GM19452 (cell line): ENCODE data around the gene CNKSR1.

Source experiments
- ATAC-seq: cut with Tn5 transposase; IDR thresholded peaks from one replicate; pipeline ENCODE4 v1.9.1; 2021; ENCODE audit not compliant: unreplicated experiment

CNKSR1 gene

DNA sequence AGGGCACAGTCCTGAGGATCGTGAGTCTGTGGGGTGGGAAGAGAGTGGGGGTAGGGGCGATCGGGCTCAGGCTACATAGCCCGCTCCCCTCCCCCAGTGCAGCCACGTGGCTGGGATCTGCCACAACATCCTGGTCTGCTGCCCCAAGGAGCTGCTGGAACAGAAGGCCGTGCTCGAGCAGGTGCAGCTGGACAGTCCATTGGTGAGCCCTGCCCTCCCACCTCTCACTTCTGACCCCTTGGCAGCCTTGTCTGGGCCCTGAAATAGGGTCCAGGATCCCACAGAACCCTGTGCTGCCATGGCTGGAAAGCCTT is 5.0 kb downstream of the CNKSR1 start:
- no peak for ATAC-seq

DNA sequence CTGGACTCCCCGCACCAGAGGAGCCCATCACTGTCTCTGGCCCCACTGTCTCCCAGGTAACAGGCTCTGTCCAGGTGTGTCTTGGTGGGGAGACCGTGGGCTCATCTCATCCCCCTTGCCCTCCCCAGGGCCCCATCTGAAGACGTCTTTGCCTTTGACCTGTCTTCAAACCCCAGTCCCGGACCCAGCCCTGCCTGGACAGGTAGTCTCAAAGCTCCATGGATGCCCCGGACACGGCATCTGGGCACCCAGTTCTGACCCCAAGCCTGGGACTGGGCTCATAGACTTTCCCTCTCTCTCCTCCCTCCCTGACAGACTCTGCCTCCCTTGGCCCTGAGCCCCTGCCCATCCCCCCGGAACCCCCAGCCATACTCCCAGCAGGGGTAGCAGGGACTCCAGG is 6.8 kb downstream of the CNKSR1 start:
- no peak for ATAC-seq

DNA sequence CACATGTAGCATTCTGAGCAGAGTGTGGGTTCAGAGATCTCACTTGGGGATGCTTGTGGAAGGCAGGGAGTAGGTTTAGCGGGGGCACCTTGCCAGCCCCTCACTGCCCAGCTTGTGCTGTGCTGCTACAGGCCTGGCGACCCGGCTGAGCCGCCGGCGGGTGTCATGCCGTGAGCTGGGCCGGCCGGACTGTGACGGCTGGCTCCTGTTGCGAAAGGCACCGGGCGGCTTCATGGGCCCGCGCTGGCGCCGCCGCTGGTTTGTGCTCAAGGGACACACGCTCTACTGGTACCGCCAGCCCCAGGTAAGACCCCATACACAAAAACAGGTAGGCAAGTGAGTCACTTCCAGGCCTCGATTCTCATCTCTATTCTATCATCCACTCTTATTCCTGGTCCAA is 7.6 kb downstream of the CNKSR1 start:
- no peak for ATAC-seq

DNA sequence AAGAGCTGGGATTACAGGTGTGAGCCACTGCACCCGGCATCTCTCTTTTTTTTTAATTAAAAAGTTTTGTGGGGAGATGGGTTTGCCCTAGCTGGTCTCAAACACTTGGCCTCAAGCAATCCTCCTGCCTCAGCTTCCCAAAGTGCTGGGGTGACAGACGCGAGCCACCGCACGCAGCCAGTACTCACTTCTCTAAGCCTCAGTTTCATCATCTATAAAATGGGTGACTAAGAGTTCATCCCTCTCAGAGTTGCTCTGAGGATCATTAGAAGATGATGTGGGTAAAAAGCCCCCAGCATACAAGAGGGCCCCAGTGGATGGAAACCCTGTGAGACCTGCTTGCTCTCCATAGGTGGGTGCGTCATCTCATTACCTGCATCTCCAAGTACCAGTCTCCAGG is 10.6 kb downstream of the CNKSR1 start:
- no peak for ATAC-seq

DNA sequence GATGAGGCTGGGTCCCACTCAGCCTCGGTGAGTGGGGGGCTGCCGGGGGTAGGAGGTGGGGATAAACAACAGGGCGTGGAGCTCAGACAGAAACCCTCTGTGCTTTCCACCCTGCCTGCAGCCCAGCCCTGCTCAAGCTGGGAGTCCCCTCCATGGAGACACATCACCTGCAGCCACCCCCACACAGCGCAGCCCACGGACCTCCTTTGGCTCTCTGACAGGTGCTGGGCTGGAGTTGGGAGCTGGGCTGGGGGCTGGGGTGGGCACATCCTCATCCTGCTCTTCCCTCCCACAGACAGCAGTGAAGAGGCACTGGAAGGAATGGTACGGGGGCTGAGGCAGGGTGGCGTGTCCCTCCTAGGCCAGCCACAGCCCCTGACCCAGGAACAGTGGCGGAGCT is 11.2 kb downstream of the CNKSR1 start:
- ATAC-seq = no peak

DNA sequence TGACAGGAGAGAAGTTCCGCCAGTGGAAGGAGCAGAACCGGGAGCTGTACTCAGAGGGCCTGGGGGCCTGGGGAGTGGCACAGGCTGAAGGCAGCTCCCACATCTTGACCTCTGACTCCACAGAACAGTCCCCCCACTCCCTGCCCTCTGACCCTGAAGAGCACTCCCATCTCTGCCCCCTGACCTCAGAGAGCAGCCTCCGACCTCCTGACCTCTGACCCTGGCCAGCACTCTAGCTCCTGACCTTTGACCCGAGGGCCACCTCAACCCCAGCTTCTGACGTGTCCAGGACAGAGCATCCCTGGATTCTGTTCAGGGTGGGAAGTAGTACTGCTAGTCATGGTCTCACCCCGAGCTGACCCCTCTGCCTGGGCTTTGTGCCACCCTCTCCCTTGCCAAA is 12.0 kb downstream of the CNKSR1 start:
- no peak for ATAC-seq

DNA sequence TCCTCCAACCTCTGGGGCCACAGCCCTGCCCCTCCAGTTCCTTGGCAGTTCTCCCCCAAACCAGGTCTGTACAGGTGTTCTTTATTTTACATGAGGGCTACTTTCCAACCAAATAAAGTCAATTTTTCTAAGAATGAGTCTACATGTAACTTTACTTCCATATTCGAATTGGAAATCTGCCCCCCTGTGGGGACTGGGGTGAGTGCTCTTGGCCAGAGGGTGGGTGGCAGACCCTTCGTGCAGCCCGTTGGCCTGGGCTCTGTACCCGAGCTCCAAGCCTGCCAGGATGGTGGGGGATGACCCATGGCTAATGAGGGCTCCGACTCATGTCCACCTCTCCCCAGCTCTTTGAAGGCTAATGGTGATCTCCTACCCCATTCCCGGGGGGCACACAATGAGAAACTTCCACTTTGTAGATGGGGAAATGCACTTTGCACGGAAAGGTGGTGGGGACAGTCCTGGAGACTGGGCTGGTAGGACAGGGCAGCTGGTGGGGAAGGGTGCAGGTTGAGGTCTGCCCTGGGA is 12.5 kb downstream of the CNKSR1 start:
- ATAC-seq = no peak

DNA sequence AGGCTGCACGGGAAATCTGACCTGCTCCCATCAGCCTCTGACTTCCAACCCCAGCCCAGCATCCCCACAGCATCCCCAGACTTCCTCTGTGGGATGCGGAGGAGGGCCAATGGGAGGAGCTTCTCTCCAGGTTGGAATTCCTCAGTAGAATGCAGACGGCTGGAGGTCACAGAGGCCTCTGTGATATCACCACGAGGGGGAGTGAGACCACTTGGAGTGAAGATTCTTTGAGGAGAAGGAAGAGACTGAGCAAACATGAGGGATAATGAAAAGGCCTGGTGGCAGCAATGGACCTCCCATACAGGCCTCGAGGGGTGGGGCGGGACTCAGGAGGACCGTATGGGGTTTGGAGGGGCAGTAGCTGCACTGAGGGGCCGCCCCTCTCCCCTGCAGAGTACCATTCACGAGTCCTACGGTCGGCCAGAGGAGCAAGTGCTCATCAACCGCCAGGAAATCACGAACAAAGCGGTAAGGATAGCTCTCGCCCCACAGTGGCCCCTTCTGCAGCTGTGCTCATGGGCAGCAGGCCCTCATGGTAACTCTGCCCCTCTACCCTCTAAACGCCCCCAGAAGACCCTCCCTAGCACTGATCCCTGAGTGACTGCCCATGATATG is 13.2 kb downstream of the CNKSR1 start, which contains the start of gene CATSPER4:
Gene CATSPER4 (plus strand): TSS at position 230 of the 615 bp plus-strand sequence. CDS start 26 bp downstream, at position 256.
- ATAC-seq = no peak

DNA sequence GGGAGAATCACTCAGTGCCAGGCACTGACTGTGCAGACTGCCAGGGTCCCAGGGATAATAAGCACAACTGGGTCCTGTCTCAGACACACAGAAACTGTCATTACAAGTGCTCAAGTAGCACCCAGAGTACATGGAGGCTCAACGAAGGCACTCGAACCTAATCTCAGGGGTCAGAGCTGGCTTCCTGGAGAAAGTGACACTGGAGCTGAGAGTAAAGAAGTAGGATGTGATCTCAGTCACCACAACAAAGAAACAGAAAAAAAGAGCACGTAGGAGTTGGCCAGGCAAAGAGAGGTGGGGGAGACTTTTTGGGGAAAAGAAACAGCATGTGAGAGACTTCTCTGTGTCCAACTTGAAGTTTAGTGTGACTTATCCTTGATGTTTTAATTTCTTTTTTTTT is 14.4 kb downstream of the CNKSR1 start:
- no peak for ATAC-seq

DNA sequence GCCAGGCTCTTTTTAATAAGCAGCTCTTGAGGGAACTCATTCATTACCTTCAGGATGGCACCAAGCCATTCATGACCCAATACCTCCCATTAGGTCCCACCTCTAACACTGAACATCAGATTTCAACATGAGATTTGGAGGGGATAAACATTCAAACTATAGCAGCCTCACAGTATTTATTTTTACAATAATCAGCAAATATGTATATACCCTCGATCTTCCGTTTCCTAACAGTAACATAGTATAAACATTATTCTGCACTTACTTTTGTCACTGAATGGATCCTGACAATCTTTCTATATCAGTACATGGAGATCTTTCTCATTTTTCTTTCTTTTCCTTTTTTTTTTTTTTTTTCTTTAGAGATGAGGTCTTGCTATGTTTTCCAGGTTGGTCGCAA is 18.5 kb downstream of the CNKSR1 start:
- no peak for ATAC-seq

DNA sequence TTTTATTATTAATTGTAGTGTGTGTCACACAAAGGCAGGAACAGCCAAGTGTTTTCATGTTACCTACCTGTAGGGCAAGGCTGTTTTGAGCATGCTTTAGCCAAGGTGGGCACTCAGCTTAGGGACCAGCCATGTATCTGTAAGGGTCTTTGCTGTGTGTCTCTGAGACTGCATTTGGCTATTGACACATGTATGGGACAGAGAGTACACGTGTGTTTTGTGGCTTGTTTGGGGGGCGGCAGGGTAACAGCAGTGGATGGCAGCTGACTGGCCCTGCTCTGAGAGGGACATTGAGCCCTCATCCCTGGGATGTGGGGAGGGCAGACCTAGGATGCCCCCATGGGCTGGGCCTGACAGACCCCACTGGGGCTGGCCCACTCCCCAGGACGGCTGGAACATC is 20.0 kb downstream of the CNKSR1 start:
- no peak for ATAC-seq

DNA sequence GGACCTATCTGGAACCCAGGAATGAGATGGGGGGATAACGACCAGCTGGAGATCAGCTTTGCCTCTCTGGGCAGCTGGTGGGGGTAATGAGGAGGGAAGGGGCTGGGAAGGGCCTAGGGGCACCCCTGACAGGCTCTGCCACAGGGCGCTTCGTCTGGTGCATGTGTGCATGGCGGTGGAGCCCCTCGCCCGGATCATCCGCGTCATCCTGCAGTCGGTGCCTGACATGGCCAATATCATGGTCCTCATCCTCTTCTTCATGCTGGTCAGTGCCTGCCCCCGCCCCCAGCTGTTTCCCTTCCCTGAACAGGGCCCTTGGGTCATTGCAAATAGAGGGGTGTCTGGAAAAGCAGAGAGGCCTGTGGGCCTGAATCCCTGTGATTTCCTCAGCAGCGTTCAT is 20.5 kb downstream of the CNKSR1 start:
- ATAC-seq = no peak

DNA sequence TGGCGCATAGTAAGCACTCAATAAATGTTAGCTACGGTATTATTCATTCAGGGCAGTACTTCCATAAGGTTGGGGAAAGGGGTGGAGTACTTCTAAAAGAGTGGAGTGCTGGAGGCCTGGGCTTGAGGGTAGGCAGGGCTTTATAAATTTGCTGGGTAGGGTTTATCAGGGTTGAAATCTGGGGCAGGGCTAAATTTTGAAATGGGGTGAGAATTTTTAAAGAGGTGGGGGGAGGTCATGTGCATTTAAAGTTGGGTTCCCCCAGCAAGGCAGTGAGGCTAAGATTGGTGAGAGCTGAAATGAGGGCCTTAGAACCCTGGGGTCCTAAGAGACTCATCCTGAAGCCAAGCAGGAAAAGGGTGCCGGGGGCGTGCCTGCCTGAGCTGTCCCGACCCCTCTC is 23.1 kb downstream of the CNKSR1 start:
- ATAC-seq = no peak

DNA sequence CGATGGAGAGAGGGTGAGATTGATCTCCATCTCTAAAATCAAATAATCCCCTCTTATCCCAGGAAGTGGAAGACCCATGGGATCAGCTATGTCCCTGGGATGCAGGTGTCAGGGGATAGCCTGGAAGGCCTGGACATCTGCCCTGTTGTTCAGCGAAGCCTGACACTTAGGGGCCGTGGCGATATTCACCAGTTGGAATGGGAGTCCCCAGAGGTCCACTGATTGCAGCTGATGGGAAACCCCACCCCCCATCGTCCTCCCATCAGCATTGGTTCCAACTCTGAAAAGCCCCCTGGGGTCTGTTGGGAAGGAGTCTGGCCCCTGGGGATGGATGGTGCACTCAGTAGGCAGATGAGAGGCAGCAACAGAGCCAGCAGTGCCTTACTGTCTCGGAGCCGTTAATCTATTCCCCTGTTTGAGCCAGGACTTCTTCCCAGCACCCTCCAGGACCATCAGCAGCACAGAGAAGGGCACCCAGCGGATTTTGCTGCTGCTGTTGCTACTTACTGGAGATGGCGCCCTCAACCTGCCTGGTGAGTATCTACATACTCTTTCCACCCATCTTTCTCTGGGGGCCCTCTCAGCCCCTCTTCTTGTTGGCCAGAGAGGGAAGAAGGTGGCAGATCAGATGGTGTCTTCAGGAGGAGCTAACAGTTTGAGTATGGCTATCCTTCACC is 26.5 kb downstream of the CNKSR1 start:
- ATAC-seq = no peak

DNA sequence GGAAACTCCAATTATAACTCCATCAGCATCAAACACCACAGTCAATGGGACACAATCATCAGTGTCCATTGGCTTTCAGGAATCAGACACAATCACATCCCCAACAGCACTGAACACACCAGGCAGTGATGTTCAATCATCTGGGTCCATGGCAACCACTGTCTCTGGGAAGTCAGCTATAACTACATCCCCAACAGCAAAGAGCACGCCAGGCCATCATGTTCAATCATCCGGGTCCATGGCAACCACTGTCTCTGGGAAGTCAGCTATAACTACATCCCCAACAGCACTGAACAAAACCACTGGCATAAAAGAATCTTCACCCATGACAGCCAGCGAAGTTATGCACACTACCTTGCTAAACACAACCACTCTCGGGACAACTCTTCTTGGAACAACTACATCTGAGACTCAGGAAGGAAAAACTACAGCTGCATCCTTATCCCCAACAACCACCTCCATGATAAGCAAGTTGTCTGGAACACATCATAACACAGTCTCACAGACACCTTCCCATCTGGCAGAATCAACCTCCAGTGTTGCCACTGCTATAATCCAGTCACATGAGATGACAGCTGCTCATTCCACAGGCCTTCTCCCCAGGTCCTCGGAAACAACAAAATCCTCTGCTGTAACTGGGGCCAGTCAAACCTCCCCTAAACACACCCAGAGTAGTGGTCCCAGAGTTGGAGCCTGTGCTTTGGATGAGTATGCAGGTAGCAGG is 33.0 kb downstream of the CNKSR1 start:
- ATAC-seq = no peak

DNA sequence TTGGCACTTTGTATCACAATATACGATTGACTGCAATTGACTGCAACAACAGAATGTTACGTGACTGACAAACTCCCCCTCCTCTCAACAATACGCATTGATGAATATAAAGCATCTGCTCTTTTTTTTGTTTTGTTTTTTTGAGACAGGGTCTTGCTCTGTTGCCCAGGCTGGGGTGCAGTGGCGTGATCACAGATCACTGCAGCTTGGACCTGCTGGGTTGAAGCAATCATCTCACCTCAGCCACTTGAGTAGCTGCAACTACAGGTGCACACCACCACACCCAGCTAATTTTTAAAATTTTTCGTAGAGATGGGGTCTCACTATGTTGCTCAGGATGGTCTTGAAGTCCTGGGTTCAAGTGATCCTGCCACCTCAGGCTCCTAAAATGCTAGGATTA is 35.4 kb downstream of the CNKSR1 start:
- no peak for ATAC-seq

DNA sequence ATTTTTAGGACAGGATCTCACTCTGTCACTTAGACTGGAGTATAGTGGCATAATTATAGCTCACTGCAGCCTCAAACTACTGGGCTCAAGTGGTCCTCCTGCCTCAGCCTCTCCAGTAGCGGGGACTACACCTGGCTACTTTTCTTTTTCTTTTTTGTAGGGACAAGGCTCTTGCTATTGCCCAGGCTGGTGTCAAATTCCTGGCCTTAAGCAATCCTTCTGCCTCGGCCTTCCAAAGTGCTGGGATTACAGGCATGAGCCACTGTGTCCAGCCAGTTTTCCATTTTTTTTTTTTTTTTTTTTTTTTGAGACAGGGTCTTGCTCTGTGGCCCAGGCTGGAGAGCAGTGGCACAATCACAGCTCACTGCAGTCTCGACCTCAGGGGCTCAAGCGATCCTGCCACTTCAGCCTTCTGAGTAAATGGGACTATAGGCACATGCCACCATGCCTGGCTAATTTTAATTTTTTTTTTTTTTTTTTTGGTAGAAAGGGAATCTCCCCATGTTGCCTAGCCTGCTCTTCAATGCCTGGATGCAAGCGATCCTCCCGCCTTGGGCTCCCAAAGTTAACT is 36.1 kb downstream of the CNKSR1 start:
- no peak for ATAC-seq

DNA sequence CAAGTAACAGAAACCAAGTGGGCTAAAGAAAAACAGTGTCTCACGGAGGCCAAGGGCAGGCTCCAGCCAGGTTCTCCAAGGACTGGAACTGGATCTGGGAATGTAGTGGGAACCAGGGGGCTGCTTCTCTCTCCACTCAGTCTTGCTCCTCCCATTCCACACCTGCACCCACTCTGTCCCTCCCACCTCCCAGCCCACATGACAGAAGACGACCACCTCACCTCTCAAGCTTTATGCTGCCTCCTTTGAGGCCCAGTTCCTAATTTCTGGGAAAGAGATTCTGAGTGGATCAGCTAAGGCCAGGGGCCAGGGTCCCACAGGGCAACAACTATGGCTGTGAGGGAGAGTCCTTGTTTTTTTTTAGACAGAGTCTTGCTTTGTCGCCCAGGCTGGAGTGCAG is 38.0 kb downstream of the CNKSR1 start:
- no peak for ATAC-seq

DNA sequence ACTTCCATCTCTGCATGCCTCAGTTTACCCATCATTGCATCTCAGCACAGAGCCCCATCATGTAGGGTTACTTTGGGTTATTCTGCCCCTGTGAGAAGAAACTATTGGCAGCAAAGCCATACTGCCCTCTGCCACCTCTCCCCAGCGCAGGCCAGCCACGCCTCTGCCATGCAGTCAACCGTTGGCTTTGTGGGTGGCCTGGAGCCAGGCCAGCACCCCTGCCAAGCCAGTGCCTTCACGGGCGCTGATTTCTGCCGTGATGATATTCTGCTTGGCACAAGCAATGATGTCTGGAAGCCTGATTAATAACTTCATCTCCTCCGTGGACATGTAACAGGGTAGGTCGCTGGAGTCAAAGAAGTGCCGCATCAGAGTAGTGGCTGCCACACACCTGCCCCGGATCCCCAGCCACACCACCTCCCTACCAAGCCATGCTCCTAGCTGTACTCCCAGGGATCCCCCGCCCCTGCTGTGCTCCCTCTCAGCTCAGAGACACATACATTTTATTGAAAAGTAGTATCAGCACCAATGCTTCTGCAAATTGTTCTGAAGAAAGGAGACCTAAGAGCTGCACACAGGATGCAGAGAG is 41.7 kb downstream of the CNKSR1 start:
- ATAC-seq = no peak

DNA sequence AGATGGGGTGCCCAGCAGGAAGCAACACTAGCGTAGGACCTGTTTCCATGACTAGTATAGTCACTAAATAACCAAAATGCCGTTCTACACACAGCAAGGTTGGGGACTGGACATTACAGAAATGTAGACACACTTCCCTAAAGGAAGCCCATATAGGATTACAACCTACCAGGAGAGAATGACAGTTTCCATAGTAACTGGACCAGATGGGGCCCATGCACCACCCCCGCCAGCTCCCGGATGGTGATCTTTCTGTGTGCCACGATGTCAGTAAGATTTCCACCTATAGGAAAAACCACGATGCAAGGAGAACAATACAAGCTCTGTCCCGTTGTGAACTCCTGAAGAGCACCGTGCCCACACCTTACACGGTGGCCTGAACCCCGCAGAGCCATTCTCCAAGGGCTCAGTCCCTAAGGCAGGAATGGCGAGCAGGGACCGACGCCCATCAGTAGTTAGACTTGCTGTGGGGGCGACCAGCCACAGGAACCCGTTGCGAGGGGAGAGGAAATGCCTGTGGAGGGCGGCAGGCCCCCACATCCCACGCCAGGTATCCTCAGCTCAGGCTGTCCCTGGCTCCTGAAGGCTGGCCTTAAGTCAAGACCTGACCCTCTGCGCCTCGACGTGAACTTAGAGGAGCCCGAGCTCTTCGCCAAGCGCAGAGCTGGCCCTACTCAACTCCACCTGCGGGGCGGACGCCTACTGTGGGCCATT is 43.1 kb downstream of the CNKSR1 start:
- ATAC-seq = no peak

DNA sequence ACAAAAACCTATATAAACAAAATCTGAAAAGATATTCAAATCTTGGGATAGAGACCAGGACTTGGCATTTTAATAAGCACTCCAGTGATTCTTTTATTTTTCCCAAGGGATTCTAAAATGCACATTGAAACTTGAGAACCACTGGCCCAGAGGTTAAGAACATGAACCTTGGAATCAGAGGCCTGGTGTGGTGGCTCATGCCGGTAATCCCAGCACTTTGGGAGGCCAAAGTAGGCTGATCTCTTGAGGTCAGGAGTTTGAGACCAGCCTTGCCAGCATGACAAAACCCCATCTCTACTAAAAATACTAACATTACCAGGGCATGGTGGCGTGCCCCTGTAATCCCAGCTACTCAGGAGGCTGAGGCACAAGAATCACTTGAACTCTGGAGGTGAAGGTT is 43.8 kb downstream of the CNKSR1 start:
- ATAC-seq = no peak
